ENCODE data around the gene MRPL40.

The MRPL40 gene

GRCh38 chr22:19483481-19484244, 51.3 kb downstream of the MRPL40 start:
- no peak for FAIRE-seq

Measured in TTC549 (cell line).